ENCODE measurements around the gene RNF168.
A peak's percentile ranks its signal among the peaks of the same experiment; 100 is the strongest.
"Not testable (repeated sequence)": the region's sequence is repeated elsewhere in the genome, so short reads cannot be mapped to it uniquely, and the experiment has no call there.

Gene RNF168

DNA sequence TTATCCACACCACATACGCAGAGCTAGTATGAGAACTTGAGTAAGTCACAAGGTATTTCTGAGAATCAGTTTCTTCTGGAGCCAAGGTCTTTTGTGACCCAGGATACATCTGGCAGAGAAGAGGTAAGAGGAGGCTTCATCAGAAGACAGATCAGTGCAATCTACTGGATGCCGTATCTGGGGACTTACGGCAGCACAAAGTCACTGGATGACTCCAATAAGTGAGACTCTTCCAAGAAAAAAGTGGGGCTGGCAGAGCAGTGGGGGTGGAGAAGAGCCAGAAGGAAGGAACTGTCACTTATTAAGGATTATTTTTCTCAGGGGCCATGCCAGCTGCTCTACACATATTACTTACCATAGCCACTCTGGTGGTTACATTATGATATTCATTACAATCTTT is 39.8 kb downstream of the RNF168 start:
- DNase-seq (no peak), ATAC-seq (no peak)

DNA sequence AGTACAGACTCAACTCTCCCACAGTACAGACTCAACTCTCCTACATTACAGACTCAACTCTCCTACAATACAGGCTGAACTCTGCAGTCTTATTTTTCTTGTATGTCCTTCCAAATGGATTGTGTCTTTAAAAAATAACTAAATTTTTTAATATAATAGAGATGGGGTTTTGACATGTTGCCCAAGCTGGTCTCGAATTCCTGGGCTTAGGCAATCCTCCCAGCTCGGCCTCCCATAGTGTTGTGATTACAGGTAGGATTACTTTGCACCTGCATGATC is 40.2 kb downstream of the RNF168 start:
- DNase-seq: no peak
- no peak for ATAC-seq

DNA sequence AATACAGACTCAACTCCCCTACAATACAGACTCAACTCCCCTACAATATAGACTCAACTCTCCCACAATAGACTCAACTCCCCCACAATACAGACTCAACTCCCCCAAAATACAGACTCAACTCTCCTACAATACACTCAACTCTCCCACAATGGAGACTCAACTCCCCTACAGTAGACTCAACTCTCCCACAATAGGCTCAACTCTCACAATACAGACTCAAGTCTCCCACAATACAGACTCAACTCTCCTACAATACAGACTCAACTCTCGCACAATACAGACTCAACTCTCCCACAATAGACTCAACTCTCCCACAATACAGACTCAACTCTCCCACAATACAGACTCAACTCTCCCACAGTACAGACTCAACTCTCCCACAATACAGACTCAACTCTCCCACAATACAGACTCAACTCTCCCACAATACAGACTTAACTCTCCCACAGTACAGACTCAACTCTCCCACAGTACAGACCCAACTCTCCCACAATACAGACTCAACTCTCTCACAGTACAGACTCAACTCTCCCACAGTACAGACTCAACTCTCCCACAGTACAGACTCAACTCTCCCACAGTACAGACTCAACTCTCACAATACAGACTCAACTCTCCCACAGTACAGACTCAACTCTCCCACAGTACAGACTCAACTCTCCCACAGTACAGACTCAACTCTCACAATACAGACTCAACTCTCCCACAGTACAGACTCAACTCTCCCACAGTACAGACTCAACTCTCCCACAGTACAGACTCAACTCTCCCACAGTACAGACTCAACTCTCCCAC is 40.7 kb downstream of the RNF168 start:
- ATAC-seq, DNase-seq: not testable (repeated sequence)

DNA sequence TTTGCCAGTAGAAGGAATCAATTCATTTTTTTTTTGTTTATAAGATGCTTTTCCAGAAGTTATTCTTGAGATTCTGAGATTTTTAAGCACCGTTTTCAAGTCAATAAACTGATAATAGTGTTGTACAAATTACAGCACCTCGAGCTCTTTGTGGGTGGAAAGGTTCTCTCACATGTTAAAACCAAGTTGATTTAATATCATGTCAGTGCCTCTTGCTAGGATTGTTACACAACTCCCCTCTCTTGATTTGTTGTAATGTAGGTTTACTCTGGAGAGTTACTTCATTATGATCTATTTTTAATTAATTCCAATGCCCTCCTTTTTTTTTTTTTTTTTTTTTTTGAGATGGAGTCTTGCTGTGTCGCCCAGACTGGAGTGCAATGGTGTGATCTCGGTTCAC is 45.5 kb downstream of the RNF168 start:
- ATAC-seq: no peak
- DNase-seq: no peak

DNA sequence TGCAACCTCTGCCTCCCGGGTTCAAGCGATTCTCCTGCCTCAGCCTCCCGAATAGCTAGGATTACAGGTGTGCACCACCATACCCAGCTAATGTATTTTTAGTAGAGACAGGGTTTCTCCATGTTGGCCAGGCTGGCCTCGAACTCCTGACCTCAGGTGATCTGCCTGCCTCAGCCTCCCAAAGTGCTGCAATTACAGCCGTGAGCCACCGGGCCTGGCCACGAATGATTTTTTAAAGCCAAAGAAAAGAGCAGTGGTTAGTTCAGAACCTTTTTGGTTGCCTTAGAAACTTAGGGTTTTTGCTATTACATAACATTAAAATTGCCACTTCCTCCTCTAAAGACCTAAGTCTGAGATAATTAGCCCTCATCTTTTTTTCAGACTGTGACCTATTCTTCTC is 46.1 kb downstream of the RNF168 start:
- not testable (repeated sequence) for DNase-seq, ATAC-seq

DNA sequence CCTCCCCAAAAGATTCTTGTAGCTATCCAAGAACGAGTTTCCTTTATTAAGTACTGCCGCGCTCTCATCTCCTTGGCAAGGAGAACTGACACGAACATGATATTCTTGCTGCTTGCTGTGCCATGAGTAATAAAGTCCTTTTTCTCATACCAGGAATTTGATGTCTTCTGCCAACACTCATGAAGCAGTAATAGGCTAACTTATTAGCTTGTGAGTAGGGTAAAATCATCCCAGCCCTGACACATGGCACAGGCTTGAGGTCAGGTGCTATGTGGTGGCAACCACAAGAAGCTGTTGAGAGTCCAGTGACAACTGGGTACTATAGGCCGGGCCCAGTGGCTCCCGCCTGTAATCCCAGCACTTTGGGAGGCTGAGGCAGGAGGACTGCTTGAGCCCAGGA is 48.6 kb downstream of the RNF168 start:
- no peak for DNase-seq
- no peak for ATAC-seq

DNA sequence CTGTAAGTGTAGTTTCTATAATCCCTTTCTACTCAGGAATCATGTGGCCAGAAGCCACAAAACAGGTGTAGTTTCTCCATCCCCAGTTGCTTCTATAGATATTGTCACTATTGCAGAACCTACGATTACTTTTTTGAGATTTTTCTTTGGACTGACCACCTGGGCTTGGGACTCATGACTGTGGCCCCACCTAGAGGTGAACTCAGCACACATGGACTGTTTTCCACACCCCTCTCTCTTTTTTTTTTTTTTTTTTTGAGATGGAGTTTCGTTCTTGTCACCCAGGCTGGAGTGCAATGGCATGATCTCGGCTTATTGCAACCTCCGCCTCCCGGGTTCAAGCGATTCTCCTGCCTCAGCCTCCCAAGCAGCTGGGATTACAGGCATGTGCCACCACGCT is 58.2 kb downstream of the RNF168 start:
- not testable (repeated sequence) for DNase-seq, ATAC-seq

DNA sequence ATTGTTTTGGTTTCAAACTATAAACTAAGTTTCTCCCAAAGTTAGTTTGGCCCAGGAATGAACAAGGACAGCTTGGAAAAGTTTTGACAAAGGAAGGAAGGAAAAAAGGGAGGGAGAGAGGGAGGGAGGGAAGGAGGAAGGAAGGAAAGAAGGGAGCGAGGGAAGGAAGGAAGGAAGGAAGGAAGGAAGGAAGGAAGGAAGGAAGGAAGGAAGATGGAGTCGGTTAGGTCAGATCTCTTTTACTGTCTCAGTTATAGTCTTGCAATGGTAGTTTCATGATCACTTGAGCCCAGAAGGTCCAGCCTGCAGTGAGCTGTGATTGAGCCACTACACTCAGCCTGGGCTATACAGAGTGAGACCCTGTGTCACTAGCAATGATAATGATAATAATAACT is 59.1 kb downstream of the RNF168 start:
- no peak for DNase-seq
- ATAC-seq: no peak

DNA sequence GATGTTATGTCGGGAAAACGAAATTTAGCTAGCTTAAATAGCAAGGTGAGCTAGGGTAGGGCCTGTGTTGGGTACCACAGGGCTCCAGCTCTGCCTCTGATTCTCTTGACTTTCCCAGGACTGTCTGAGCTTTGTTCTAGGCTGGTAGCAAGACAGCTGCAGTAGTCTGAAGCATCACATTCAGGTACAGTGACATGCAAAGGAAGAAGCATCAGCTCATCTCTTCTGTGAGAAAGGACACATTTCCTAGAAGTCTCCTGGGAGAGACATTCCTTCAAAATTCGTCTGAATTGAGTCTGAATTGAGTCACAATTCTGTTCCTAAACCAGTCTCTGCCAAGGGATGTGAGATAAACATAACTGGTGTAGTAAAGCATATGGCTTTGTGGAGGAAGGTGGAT is 62.9 kb downstream of the RNF168 start:
- no peak for ATAC-seq
- DNase-seq: no peak

DNA sequence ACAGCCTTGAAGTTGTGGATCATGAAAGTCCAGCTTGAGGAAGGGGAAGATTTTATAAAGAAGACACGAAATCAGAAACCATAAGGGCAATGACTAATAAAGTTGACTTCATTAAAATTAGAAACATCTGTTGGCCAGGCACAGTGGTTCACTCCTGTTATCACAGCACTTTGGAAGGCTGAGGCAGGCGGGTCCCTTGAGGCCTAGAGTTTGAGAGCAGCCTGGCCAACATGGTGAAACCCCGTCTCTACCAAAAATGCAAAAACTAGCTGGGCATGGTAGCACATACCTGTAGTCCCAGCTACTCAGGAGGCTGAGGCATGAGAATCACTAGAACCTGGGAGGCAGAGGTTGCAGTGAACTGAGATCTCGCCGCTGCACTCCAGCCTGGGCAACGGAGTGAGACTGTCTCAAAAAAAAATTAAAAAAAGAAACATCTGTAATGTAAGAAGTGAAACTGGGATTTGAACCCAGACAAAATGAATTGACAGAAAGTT is 63.5 kb downstream of the RNF168 start:
- DNase-seq: no peak
- ATAC-seq: no peak

DNA sequence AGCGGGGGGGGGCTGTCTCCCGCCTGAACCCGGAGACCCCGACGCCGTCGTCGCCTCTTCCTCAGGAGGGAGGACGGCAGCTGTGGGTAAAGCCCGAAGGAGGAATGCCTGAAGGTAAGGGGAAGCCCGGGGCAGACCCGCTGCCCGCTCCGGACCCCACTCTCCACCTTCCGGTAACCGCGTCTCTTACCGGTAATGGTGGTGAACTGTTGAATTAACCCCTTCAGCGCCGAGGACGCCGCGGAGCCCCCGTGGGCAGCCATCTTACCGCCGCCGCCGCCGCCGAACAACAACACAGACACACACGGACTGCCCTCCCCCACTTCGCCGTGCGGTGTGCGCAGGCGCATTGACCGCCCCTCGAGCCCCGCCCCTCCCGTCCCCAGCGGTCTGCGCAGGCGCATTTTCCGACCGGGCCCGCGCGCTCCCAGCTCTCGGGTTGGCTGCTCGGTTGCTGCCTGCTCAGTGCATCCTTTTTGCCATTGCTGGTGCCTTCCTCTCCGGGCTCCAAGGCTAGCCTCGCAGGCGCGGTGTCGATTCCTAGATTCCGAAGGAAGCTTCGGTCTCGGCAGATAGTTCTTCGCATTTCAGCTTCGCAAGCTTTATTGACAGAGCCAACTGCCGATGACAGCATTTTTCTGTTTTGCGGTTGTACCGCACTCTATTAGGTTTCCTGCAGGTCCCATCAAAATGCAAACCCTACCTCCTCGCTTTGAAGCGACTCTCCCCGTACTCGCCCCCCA is 71.3 kb downstream of the RNF168 start, which contains the start of gene UBXN7:
Gene UBXN7 (minus strand): TSS at position 291 of the 743 bp plus-strand sequence. CDS start 28 bp downstream, at position 263.
- ATAC-seq: peak; percentile 88
- DNase-seq: peak; percentile 98

DNA sequence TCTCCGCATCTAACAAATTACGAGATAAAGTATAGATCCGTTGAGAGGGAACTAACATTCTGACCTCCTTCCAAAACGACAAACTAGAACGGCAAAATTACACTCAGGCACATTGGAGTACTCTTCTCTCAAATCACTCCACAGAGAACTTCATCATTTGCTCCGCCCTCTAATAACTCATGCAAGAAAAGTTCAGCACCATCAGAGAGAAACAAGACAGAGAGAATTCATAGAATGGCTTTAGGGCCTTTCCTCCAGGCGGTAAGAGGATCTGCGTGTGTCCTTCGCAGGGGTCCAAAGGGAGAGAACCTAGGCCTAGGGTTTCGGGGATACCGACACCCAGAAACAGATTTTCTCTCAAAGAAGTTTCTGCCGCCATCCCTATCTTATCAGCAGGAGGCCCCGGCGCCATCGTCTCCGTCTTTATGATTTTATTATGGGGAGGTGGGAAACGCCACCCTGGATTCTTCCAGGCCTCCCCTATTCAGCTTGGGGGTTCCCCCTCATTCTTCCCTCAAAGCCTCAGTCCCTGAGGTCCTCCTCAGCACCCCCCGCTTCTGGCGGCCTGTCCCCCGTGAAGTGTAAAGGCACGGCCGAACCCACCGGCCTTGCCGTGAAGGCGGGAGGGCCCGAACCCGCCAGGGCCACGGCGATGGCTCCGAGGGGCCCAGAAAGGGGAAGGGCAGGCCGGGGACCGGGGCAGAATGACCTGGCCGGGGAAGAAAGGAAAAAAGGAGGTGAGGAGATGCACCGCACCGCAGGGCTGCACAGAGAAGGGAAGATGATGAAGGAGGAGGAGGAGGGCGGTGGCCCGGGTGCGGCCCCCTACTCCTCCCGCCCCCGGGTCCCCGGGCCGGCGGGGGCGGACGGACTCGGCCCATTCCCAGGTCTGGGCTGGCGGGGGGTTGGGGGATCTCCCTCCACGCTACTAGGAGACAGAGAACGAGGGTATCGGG is 72.1 kb downstream of the RNF168 start:
- ATAC-seq (peak; percentile 22), DNase-seq (peak; percentile 39)

DNA sequence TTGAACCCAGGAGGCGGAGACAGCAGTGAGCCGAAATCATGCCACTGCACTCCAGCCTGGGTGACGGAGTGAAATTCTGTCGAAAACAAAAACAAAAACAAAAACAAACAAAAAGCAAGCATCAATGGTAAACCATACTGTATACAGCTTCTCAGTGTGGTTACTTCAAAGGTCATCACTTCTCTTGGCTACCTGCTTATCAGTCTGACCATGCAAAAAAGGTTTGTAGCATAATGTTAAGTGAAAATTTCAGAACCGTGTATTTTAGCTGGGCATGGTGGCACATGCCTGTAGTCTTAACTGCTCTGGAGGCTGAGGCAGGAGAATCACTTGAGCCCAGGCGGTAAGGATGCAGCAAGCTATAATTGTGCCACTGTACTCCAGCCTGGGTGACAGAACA is 75.5 kb downstream of the RNF168 start:
- ATAC-seq (no peak), DNase-seq (no peak)

DNA sequence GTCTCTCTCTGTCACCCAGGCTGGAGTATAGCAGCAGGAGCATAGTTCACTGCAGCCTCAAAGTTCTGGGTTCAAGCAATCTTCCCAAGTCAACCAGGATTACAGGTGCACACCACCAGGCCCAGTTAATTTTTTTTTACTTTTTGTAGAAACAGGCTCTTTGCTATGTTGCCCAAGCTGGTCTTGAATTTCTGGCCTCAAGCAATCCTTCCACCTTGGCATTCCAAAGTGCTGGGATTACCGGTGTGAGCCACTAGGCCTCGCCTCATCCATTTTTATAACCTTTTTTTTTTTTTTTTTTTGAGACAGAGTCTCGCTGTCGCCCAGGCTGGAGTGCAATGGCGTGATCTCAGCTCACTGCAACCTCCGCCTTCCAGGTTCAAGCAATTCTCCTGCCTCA is 79.1 kb downstream of the RNF168 start:
- DNase-seq, ATAC-seq: not testable (repeated sequence)

DNA sequence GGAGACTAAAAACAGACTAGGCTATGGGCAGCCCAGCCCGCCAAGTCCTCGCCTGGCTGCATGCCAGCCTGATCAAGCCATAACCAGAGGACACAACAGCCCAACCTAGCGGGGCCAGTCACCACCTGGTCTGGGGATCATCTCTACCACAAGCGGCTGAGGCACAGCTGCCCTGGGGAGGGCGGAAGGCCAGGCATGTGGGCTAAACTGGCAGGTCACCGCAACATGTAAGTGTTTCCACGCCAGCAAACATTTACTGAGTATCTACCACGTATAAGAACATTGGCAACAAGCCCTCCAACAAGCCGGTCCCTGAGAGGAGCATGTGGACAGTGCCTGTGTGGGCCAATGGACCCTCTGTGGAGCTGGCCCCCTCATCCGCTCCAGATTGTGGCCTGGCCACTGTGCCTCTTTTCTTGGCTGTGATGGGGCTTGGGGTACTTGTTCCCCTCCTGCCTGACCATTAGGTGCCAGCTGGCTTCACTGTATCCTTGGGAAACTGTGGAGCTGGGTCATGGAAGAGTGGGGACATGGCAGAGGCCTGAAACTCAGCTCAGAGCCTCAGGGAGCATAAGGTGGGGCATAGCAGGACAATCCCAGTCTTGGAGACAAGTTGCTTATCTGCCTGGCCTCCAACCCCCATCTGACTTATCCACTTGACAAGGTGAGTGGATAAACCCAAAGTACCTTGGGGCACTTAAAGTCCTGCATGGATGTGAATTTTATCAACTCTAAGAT is 80.4 kb downstream of the RNF168 start:
- peak; percentile 34 for ATAC-seq
- no peak for DNase-seq

DNA sequence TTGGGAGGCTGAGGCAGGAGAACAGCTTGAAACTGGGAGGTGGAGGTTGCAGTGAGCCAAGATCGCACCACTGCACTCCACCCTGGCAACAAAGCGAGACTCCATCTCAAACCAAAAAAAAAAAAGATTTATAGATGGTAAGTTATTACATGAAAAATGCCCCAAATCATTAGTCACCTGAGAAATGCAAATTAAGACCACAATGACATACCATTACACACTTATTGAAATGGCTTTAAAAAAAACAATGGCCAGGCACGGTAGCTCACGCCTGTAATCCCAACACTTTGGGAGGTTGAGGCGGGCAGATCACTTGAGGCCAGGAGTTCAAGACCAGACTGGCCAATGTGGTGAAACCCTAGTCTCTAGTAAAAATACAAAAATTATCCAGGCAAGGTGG is 81.9 kb downstream of the RNF168 start:
- ATAC-seq: peak; percentile 60
- not testable (repeated sequence) for DNase-seq

DNA sequence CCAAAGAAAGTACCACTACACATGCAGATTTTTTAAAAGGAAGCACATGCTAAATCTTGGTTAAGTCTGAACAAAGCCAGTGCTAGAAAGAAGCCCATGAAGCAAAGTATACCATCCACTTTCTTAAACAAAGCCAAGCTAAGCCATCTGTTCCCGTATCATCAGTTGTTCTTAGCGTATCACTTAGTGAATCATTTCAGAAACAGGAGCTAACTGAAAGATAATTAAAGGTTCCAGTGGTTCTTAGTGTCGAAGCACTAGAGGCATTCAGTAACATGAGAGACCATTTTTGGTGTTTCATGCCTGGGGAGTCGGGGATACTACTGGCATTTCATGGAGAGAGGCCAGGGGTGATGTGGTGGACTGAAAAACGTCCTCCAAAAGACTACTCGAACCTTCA is 84.2 kb downstream of the RNF168 start:
- ATAC-seq (no peak), DNase-seq (no peak)

Measured in stimulated activated naive CD8-positive, alpha-beta T cell treated with anti-CD3 and anti-CD28 coated beads, Interleukin-15, Interleukin-2, amounts not matched to agents 100 U/mL and 50 U/mL, for 24 hours (primary cell).